IMR-90 (cell line): Measurements from ENCODE around the gene HS3ST2. TPM values are rescaled to one million over a fixed set of nuclear protein-coding genes. Genes with fewer than 3 reads are reported as not detected.

Experiments
- ATAC-seq: fragments of 200-7000 bp; cut with Tn5 transposase; 2 replicates; pipeline ENCODE4 v1.9.1; 2020; ENCODE audit warnings: low read depth, mild to moderate bottlenecking, moderate library complexity
- BruUV-seq: library from RNA; stranded (reverse); fragments of 400-500 nt; replicated peaks from 2 replicates; lab custom pipeline; 2021; lab: Mats Ljungman, UMichigan
- CTCF ChIA-PET: fragments of 300-600 bp; formaldehyde crosslinking; extraction: SDS; loops from one replicate; lab custom pipeline; 2021; ENCODE audit warnings: antibody characterized with exemption; lab: Yijun Ruan, JAX
- POLR2A ChIA-PET: fragments of 300-600 bp; sonication (Branson Sonifier 250); formaldehyde crosslinking; loops from one replicate; lab custom pipeline; 2022; ENCODE audit warnings: antibody characterized with exemption; ENCODE audit not compliant: unreplicated experiment; lab: Charles Lee
- DNase-seq: peaks from one replicate; pipeline ENCODE4 v3.0.0; 2013
- H2AFZ ChIP-seq: replicated peaks from 2 replicates; pipeline ENCODE3; 2013; ENCODE audit warnings: low read length, mild to moderate bottlenecking; ENCODE audit not compliant: poor library complexity
- H2AK5ac ChIP-seq: 2 replicates; pipeline ENCODE4 v1.6.1; 2013; ENCODE audit warnings: low read depth, low read length, inconsistent platforms
- H2AK9ac ChIP-seq: replicated peaks from 2 replicates; pipeline ENCODE3; 2013; ENCODE audit warnings: mild to moderate bottlenecking, low read depth, low read length, moderate library complexity; ENCODE audit not compliant: poor library complexity
- H2BK120ac ChIP-seq: 2 replicates; pipeline ENCODE4 v1.6.1; 2013; ENCODE audit warnings: low read depth, low read length, inconsistent platforms
- H2BK15ac ChIP-seq: 3 replicates; pipeline ENCODE4 v1.6.1; 2013; ENCODE audit warnings: low read depth, low read length, inconsistent platforms
- H2BK20ac ChIP-seq: 2 replicates; pipeline ENCODE4 v1.6.1; 2013; ENCODE audit warnings: low read depth, mild to moderate bottlenecking, inconsistent platforms, low read length, moderate library complexity
- H2BK5ac ChIP-seq: 2 replicates; pipeline ENCODE4 v1.6.1; 2013; ENCODE audit warnings: mild to moderate bottlenecking, low read depth, low read length, inconsistent platforms; ENCODE audit not compliant: poor library complexity, severe bottlenecking
- H3K14ac ChIP-seq: replicated peaks from 2 replicates; pipeline ENCODE4 v1.6.1; 2013; ENCODE audit warnings: low read depth, low read length, inconsistent platforms
- H3K18ac ChIP-seq: 2 replicates; pipeline ENCODE4 v1.6.1; 2013; ENCODE audit warnings: low read depth, low read length, control low read depth
- H3K23ac ChIP-seq: 2 replicates; pipeline ENCODE4 v1.6.1; 2013; ENCODE audit warnings: low read depth, low read length, inconsistent platforms
- H3K27ac ChIP-seq: 2 replicates; pipeline ENCODE4 v1.5.1; 2013; ENCODE audit warnings: mild to moderate bottlenecking, control low read depth, low read length; ENCODE audit not compliant: insufficient read depth
- H3K27me3 ChIP-seq: 2 replicates; pipeline ENCODE4 v1.6.1; 2013; ENCODE audit warnings: low read length; ENCODE audit not compliant: control insufficient read depth, insufficient read depth
- H3K36me3 ChIP-seq: 2 replicates; pipeline ENCODE4 v1.6.1; 2013; ENCODE audit warnings: low read length, mixed read lengths; ENCODE audit not compliant: control insufficient read depth, insufficient read depth
- H3K4ac ChIP-seq: 2 replicates; pipeline ENCODE4 v1.6.1; 2013; ENCODE audit warnings: low read depth, low read length, inconsistent platforms
- H3K4me1 ChIP-seq: 2 replicates; pipeline ENCODE4 v1.6.1; 2013; ENCODE audit warnings: low read length, mixed read lengths; ENCODE audit not compliant: control insufficient read depth, insufficient read depth
- H3K4me2 ChIP-seq: 2 replicates; pipeline ENCODE4 v1.6.1; 2013; ENCODE audit warnings: low read depth, mild to moderate bottlenecking, control low read depth, low read length, moderate library complexity
- H3K4me3 ChIP-seq: 2 replicates; pipeline ENCODE4 v1.5.1; 2013; ENCODE audit warnings: low read depth, mild to moderate bottlenecking, control low read depth, low read length, moderate library complexity; ENCODE audit not compliant: insufficient read depth
- H3K56ac ChIP-seq: 2 replicates; pipeline ENCODE4 v1.6.1; 2013; ENCODE audit warnings: low read length, inconsistent platforms; ENCODE audit not compliant: insufficient read depth; ENCODE audit errors: extremely low read depth
- H3K79me1 ChIP-seq, 2 experiments: 2 replicates each; pipeline ENCODE4 v1.6.1; 2013; ENCODE audit warnings: low read length in 2 of 2, inconsistent platforms in 1 of 2, low read depth in 1 of 2
- H3K9ac ChIP-seq: 2 replicates; pipeline ENCODE4 v1.6.1; 2013; ENCODE audit warnings: low read depth, low read length, control low read depth
- H3K9me1 ChIP-seq: 2 replicates; pipeline ENCODE4 v1.6.1; 2013; ENCODE audit warnings: low read length, inconsistent platforms; ENCODE audit not compliant: insufficient read depth
- H3K9me3 ChIP-seq: 2 replicates; pipeline ENCODE4 v1.6.1; 2013; ENCODE audit warnings: low read length; ENCODE audit not compliant: control insufficient read depth, insufficient read depth
- H4K20me1 ChIP-seq: 2 replicates; pipeline ENCODE4 v1.6.1; 2013; ENCODE audit warnings: low read length, inconsistent platforms; ENCODE audit not compliant: insufficient read depth
- H4K5ac ChIP-seq: 2 replicates; pipeline ENCODE4 v1.6.1; 2013; ENCODE audit warnings: mild to moderate bottlenecking, low read depth, low read length, control low read depth
- H4K8ac ChIP-seq, 2 experiments: 2 replicates each; pipeline ENCODE4 v1.6.1; 2013; ENCODE audit warnings: low read depth in 2 of 2, low read length in 2 of 2, control low read depth in 1 of 2, inconsistent platforms in 1 of 2
- H4K91ac ChIP-seq: 2 replicates; pipeline ENCODE4 v1.6.1; 2013; ENCODE audit warnings: low read depth, low read length, inconsistent platforms; ENCODE audit not compliant: insufficient read depth
- BHLHE40 ChIP-seq: fragments of 150-350 bp; IDR thresholded peaks from 2 replicates; pipeline ENCODE4 v1.6.1; 2016; ENCODE audit warnings: mild to moderate bottlenecking, low read depth, low read length
- CEBPB ChIP-seq: IDR thresholded peaks from 2 replicates; pipeline ENCODE4 v1.6.1; 2012; ENCODE audit warnings: low read depth, low read length, improper control_type of control experiment
- CHD1 ChIP-seq: IDR thresholded peaks from 2 replicates; pipeline ENCODE4 v1.6.1; 2012; ENCODE audit warnings: low read depth, low read length, improper control_type of control experiment
- FOS ChIP-seq: fragments of 150-350 bp; IDR thresholded peaks from 2 replicates; pipeline ENCODE4 v1.6.1; 2016; ENCODE audit warnings: low read depth, low read length
- MAFK ChIP-seq: IDR thresholded peaks from 2 replicates; pipeline ENCODE4 v1.6.1; 2012; ENCODE audit warnings: low read depth, low read length, improper control_type of control experiment
- MAZ ChIP-seq: IDR thresholded peaks from 2 replicates; pipeline ENCODE4 v1.6.1; 2012; ENCODE audit warnings: low read depth, mild to moderate bottlenecking, low read length, improper control_type of control experiment, moderate library complexity, borderline replicate concordance
- MXI1 ChIP-seq: IDR thresholded peaks from 2 replicates; pipeline ENCODE4 v1.6.1; 2012; ENCODE audit warnings: low read depth, mild to moderate bottlenecking, low read length, moderate library complexity, borderline replicate concordance
- NFE2L2 ChIP-seq: fragments of 150-350 bp; IDR thresholded peaks from 2 replicates; pipeline ENCODE4 v1.6.1; 2016; ENCODE audit warnings: low read depth, mild to moderate bottlenecking, low read length
- POLR2A ChIP-seq: IDR thresholded peaks from 2 replicates; pipeline ENCODE4 v1.6.1; 2012; ENCODE audit warnings: mild to moderate bottlenecking, low read depth, low read length
- RAD21 ChIP-seq: IDR thresholded peaks from 2 replicates; pipeline ENCODE4 v1.6.1; 2012; ENCODE audit warnings: low read length, improper control_type of control experiment
- RCOR1 ChIP-seq: IDR thresholded peaks from 2 replicates; pipeline ENCODE4 v1.6.1; 2012; ENCODE audit warnings: mild to moderate bottlenecking, low read length, improper control_type of control experiment; ENCODE audit not compliant: insufficient replicate concordance
- RFX5 ChIP-seq: IDR thresholded peaks from 2 replicates; pipeline ENCODE4 v1.8.0; 2012; ENCODE audit warnings: low read depth, mild to moderate bottlenecking, low read length, moderate library complexity
- SMC3 ChIP-seq: fragments of 150-350 bp; IDR thresholded peaks from 2 replicates; pipeline ENCODE4 v1.6.1; 2016; ENCODE audit warnings: low read depth, mild to moderate bottlenecking, antibody characterized with exemption, low read length, moderate library complexity
- WGBS, 2 experiments: methylation state at CpG; one replicate each; pipeline versions ENCODE4 v1.1.5 to v1.1.7; 2013; ENCODE audit warnings: missing lambda C conversion rate in 2 of 2; ENCODE audit not compliant: insufficient read length in 1 of 2; ENCODE audit errors: extremely low coverage in 2 of 2; 5-methylcytosine and 5-hydroxymethylcytosine counted together
- dilution Hi-C: fragments of 300-500 bp; cut with HindIII; formaldehyde crosslinking; loops from one replicate; pipeline ENCODE4 v1.14.3; 2018; ENCODE audit warnings: low sequenced_read_pairs; ENCODE audit not compliant: unreplicated experiment
- in situ Hi-C: fragments of 300-500 bp; cut with MboI; formaldehyde crosslinking; loops from 3 replicates; pipeline ENCODE4 v1.14.3; 2019; ENCODE audit warnings: low sequenced_read_pairs, inconsistent platforms, mixed read lengths
- intact Hi-C: fragments of 100-400 bp; cut with micrococcal nuclease; formaldehyde crosslinking; loops from 2 replicates; pipeline ENCODE4 v1.10.0; 2022
- polyA plus RNA-seq, 3 experiments: library from polyadenylated mRNA; depleted of rRNA; stranded (reverse); fragments of >200 nt; gene quantifications; 2 replicates each; pipeline ENCODE4 v1.2.3, GENCODE V29; 2012; ENCODE audit warnings: low replicate concordance in 1 of 3
- total RNA-seq: library from RNA; depleted of rRNA; stranded (reverse); fragments of >200 nt; gene quantifications from 2 replicates; pipeline ENCODE4 v1.2.3, GENCODE V29; 2012
- TF ChIP-seq, protein P1 (sequence below): fragments of 150-350 bp; IDR thresholded peaks from 2 replicates; pipeline ENCODE4 v1.6.1; 2016; ENCODE audit warnings: low read depth, mild to moderate bottlenecking, low read length, moderate library complexity, borderline replicate concordance
- TF ChIP-seq, protein P2 (sequence below): conservative IDR thresholded peaks from 2 replicates; pipeline ENCODE4 v1.5.1; 2012; ENCODE audit warnings: mild to moderate bottlenecking, low read depth, low read length, improper control_type of control experiment
- TF ChIP-seq, protein P3 (sequence below): fragments of 150-350 bp; IDR thresholded peaks from 2 replicates; pipeline ENCODE4 v1.6.1; 2017; ENCODE audit warnings: mild to moderate bottlenecking, antibody characterized with exemption, low read length, low read depth

Gene HS3ST2
- total and polyA plus RNA-seq, 2 of the 4 experiments (the other 2 are of a cell fraction): not detected

DNA sequence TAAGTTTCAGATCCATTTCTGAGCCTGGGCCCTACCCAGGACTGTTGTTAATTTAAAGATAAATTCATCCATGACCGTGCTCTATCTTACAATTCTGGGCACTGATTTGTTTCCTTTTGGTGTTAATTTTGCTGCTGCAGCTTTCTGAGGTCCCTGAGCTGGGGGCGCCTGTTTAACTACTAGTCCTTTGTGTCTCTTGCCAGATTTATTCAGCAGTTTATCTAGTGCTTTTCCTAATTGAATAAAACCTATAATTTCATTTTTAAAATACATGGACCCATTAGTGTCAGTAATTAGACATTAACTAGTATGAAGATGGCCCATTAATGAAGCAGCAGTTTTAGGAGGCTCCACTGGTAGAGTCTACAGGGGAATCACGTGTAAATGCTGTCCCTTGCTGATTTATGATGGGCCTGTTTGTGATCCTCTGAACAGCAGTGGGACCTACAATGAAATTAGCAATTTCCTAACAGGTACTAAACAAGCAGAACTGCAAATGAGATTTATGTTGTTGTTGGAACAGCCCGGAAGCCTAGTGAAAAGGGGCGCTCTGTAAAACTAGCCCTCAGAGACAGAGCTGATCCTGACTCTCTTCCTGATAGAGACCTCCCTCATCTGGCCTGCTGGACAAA lies 54.7 kb downstream of the HS3ST2 start:
- no peak overlapping the region for H3K9ac ChIP-seq
- no peaks in the 10 kb centered on the region for H3K4me1 ChIP-seq
- intact Hi-C loops (no loop called here), in situ Hi-C loops (no loop called here), dilution Hi-C loops (no loop called here)
- DNase-seq (no peak), ATAC-seq (no peak)
- no peak overlapping the region for H4K5ac ChIP-seq
- no peak overlapping the region for H3K18ac ChIP-seq
- no peak overlapping the region for H4K91ac ChIP-seq
- no peak overlapping the region for H3K56ac ChIP-seq
- no peak overlapping the region for H3K4ac ChIP-seq
- no peaks in the 10 kb centered on the region for H3K27me3 ChIP-seq
- TF ChIP-seq RFX5 (no peak), CHD1 (no peak), RCOR1 (no peak), CEBPB (no peak), SMC3 (no peak), NFE2L2 (no peak), MAFK (no peak), MXI1 (no peak), BHLHE40 (no peak), MAZ (no peak), RAD21 (no peak), FOS (no peak), POLR2A (no peak)
- TF ChIP-seq, protein P1, sequence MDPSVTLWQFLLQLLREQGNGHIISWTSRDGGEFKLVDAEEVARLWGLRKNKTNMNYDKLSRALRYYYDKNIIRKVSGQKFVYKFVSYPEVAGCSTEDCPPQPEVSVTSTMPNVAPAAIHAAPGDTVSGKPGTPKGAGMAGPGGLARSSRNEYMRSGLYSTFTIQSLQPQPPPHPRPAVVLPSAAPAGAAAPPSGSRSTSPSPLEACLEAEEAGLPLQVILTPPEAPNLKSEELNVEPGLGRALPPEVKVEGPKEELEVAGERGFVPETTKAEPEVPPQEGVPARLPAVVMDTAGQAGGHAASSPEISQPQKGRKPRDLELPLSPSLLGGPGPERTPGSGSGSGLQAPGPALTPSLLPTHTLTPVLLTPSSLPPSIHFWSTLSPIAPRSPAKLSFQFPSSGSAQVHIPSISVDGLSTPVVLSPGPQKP: no peak
- TF ChIP-seq, protein P2, sequence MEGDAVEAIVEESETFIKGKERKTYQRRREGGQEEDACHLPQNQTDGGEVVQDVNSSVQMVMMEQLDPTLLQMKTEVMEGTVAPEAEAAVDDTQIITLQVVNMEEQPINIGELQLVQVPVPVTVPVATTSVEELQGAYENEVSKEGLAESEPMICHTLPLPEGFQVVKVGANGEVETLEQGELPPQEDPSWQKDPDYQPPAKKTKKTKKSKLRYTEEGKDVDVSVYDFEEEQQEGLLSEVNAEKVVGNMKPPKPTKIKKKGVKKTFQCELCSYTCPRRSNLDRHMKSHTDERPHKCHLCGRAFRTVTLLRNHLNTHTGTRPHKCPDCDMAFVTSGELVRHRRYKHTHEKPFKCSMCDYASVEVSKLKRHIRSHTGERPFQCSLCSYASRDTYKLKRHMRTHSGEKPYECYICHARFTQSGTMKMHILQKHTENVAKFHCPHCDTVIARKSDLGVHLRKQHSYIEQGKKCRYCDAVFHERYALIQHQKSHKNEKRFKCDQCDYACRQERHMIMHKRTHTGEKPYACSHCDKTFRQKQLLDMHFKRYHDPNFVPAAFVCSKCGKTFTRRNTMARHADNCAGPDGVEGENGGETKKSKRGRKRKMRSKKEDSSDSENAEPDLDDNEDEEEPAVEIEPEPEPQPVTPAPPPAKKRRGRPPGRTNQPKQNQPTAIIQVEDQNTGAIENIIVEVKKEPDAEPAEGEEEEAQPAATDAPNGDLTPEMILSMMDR: no peak
- TF ChIP-seq, protein P3, sequence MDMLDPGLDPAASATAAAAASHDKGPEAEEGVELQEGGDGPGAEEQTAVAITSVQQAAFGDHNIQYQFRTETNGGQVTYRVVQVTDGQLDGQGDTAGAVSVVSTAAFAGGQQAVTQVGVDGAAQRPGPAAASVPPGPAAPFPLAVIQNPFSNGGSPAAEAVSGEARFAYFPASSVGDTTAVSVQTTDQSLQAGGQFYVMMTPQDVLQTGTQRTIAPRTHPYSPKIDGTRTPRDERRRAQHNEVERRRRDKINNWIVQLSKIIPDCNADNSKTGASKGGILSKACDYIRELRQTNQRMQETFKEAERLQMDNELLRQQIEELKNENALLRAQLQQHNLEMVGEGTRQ: no peak
- BruUV-seq: no TSS peak
- no peak overlapping the region for H2BK5ac ChIP-seq
- H2AK9ac ChIP-seq: no peak overlapping the region
- H4K20me1 ChIP-seq: no peaks in the 10 kb centered on the region
- H3K4me2 ChIP-seq: no peak overlapping the region
- no CpG with 5 or more reads among the region's 5 CpGs for whole genome bisulfite sequencing, 2 experiments
- ChIA-PET POLR2A (no interaction called here), CTCF (no interaction called here)
- H3K4me3 ChIP-seq: no peak overlapping the region
- no peak overlapping the region for H2AFZ ChIP-seq
- H3K9me3 ChIP-seq: no peaks in the 10 kb centered on the region
- no peak overlapping the region for H3K27ac ChIP-seq
- no peak overlapping the region for H2AK5ac ChIP-seq
- no peak overlapping the region for H2BK120ac ChIP-seq
- no peaks in the 10 kb centered on the region for H3K79me1 ChIP-seq
- no peaks in the 10 kb centered on the region for H3K36me3 ChIP-seq
- no peak overlapping the region for H3K23ac ChIP-seq
- H2BK15ac ChIP-seq: no peak overlapping the region
- H4K8ac ChIP-seq: no peak overlapping the region
- H3K9me1 ChIP-seq: no peaks in the 10 kb centered on the region
- no peak overlapping the region for H3K14ac ChIP-seq
- H2BK20ac ChIP-seq: no peak overlapping the region
